Motor neuron (in vitro differentiated cells): Measurements from ENCODE around the gene SEC23IP. TPM values are rescaled to one million over a fixed set of nuclear protein-coding genes. Genes with fewer than 3 reads are reported as not detected.

Experiments used
- total RNA-seq, 8 experiments: library from RNA; unstranded; fragments of 300-600 nt; gene quantifications; 2 replicates each; pipeline versions ENCODE4 v1.2.3 to v1.2.4, GENCODE V29; 2022

SEC23IP gene
- total RNA-seq, 8 experiments from 2014 or later, result 24.2 to 53.5 (median 39.5) TPM

Other genes starting within 250 kb of the SEC23IP start
- 10 to 100 TPM in 5 of 8 experiments, 1 to 10 TPM in 3; 3.2 to 30.3 (median 17.4) TPM for gene BAG3, start 241.3 kb upstream of the SEC23IP start, total RNA-seq
- 100 to 1,000 TPM in 3 of 8 experiments, 10 to 100 TPM in 2, 1 to 10 TPM in 3; 5.1 to 119 (median 59.5) TPM for gene INPP5F, start 166.7 kb upstream of the SEC23IP start, total RNA-seq
- gene MCMBP, start 19.9 kb upstream of the SEC23IP start, total RNA-seq, result 10 to 100 TPM; 27.2 to 60.8 (median 33.0) TPM